ENCODE measurements around the gene KRT25. TPM values are rescaled to one million over a fixed set of nuclear protein-coding genes. Genes with fewer than 3 reads are reported as not detected.

KRT25 gene
- not detected in 3 replicates for total RNA-seq
- long read RNA-seq, result 0 reads

- H3K4me3 Mint-ChIP-seq (ENCODE audit: unreplicated experiment), result no peak within 1 kb of the TSS
- H3K36me3 Mint-ChIP-seq (ENCODE audit: low read depth), result peaks cover 3% of the 10 kb centered on the region
- TF ChIP-seq, protein P1, sequence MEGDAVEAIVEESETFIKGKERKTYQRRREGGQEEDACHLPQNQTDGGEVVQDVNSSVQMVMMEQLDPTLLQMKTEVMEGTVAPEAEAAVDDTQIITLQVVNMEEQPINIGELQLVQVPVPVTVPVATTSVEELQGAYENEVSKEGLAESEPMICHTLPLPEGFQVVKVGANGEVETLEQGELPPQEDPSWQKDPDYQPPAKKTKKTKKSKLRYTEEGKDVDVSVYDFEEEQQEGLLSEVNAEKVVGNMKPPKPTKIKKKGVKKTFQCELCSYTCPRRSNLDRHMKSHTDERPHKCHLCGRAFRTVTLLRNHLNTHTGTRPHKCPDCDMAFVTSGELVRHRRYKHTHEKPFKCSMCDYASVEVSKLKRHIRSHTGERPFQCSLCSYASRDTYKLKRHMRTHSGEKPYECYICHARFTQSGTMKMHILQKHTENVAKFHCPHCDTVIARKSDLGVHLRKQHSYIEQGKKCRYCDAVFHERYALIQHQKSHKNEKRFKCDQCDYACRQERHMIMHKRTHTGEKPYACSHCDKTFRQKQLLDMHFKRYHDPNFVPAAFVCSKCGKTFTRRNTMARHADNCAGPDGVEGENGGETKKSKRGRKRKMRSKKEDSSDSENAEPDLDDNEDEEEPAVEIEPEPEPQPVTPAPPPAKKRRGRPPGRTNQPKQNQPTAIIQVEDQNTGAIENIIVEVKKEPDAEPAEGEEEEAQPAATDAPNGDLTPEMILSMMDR (IDR thresholded peaks at IDR 0.05), result no peak
- H3K9me3 Mint-ChIP-seq (ENCODE audit: low read depth), result peaks cover 24% of the 10 kb centered on the region
- H3K27me3 Mint-ChIP-seq (ENCODE audit: low read depth), result peaks cover 34% of the 10 kb centered on the region
- no peak for DNase-seq (ENCODE audit: low spot score)
- H3K27ac Mint-ChIP-seq (ENCODE audit: unreplicated experiment), result no peak within 1 kb of the TSS
- H3K4me1 Mint-ChIP-seq (ENCODE audit: low read depth), result no peaks in the 10 kb centered on the region
Measured at GRCh38 chr17:40755231-40755630, at the start of gene KRT25. Gene KRT25, minus strand, starts transcription at chr17:40755331. Its CDS starts 60 bp downstream, at chr17:40755271.

GRCh38 chr17:40803617-40804082 is 48.5 kb upstream of the KRT25 start:
- Mint-ChIP-seq H3K4me1 (ENCODE audit: low read depth) (peaks cover 2% of the 10 kb centered on the region), H3K9me3 (ENCODE audit: low read depth) (no peaks in the 10 kb centered on the region), H3K27ac (ENCODE audit: unreplicated experiment) (no peak overlapping the region), H3K27me3 (ENCODE audit: low read depth) (peaks cover 39% of the 10 kb centered on the region), H3K4me3 (ENCODE audit: unreplicated experiment) (no peak overlapping the region), H3K36me3 (ENCODE audit: low read depth) (peaks cover 1% of the 10 kb centered on the region)
- DNase-seq (ENCODE audit: low spot score), result no peak
- TF ChIP-seq, protein P1 (IDR thresholded peaks at IDR 0.05), result peak; percentile 97

DNA sequence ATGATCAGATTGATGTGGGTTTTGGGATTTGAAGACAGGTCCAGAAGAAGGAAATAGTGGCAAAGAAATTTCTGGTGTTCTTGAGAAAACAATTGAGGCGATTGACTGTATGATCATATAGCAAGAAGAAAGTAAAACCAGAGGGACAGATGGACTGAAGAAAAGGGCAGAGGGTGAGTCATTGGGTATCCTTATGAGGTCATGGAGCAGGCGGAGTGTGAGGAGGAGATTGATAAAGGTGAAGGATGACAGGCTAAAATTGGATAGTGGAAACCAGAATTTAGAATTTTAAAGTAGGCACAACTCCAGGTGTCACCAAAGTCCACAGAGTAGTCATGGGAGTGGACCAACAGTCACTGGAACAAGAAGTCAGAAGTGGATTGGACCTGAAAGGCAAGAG is 46.0 kb upstream of the KRT25 start:
- TF ChIP-seq, protein P1 (IDR thresholded peaks at IDR 0.05), result no peak
- DNase-seq (ENCODE audit: low spot score), result no peak
- Mint-ChIP-seq H3K4me3 (ENCODE audit: unreplicated experiment) (no peak overlapping the region), H3K4me1 (ENCODE audit: low read depth) (peaks cover 2% of the 10 kb centered on the region), H3K9me3 (ENCODE audit: low read depth) (no peaks in the 10 kb centered on the region), H3K36me3 (ENCODE audit: low read depth) (peaks cover 1% of the 10 kb centered on the region), H3K27me3 (ENCODE audit: low read depth) (peaks cover 38% of the 10 kb centered on the region), H3K27ac (ENCODE audit: unreplicated experiment) (no peak overlapping the region)

DNA sequence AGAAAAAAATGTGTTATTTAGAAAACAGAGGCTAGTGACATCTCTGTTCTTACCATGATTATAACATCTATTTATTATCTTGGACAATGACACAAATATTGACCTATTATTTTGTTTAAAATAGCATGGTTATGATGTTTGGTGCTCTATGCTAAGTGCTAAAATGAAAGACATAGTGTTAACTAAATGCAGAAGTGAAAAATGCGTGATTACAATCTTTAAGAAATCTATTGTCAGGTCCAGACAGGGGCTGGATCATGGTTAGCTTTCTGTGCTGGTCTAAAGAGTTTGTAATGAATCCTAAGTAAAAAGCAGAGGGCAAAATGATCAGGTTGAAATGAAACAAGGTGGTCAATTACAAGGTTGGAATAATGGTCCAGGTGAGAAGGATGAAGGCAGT is 45.2 kb upstream of the KRT25 start:
- peaks cover 2% of the 10 kb centered on the region for H3K4me1 Mint-ChIP-seq (ENCODE audit: low read depth)
- DNase-seq (ENCODE audit: low spot score), result no peak
- no peak overlapping the region for H3K4me3 Mint-ChIP-seq (ENCODE audit: unreplicated experiment)
- no peaks in the 10 kb centered on the region for H3K36me3 Mint-ChIP-seq (ENCODE audit: low read depth)
- no peak overlapping the region for H3K27ac Mint-ChIP-seq (ENCODE audit: unreplicated experiment)
- TF ChIP-seq, protein P1 (IDR thresholded peaks at IDR 0.05), result no peak
- H3K9me3 Mint-ChIP-seq (ENCODE audit: low read depth), result no peaks in the 10 kb centered on the region
- peaks cover 39% of the 10 kb centered on the region for H3K27me3 Mint-ChIP-seq (ENCODE audit: low read depth)

DNA sequence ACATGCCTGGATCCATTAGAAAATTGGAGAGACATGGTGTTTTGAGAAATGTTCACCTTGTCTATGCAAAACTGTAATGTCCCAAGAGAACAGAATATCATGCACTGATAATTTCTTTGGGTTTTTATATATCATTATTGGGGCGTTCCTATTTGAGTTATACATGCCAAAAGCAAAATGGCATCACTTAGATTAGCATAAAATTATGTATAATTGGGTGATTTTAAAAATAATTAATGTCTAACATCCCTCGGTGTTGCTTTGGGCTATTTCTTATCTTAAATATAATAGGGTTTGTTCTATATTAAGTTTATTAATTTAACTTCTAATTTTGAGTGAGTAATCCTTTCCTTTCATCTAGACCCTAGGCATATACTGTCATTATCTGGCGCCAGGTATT is 44.7 kb upstream of the KRT25 start, which contains the start of gene KRT28:
KRT28 (minus strand) TSS at position 101 of the 400 bp plus-strand sequence; CDS start at position 35, 66 bp downstream.
- no peak within 1 kb of the TSS for H3K27ac Mint-ChIP-seq (ENCODE audit: unreplicated experiment)
- peaks cover 39% of the 10 kb centered on the region for H3K27me3 Mint-ChIP-seq (ENCODE audit: low read depth)
- no peak within 1 kb of the TSS for H3K4me3 Mint-ChIP-seq (ENCODE audit: unreplicated experiment)
- peaks cover 2% of the 10 kb centered on the region for H3K4me1 Mint-ChIP-seq (ENCODE audit: low read depth)
- TF ChIP-seq, protein P1 (IDR thresholded peaks at IDR 0.05), result no peak
- no peaks in the 10 kb centered on the region for H3K36me3 Mint-ChIP-seq (ENCODE audit: low read depth)
- DNase-seq (ENCODE audit: low spot score), result no peak
- no peaks in the 10 kb centered on the region for H3K9me3 Mint-ChIP-seq (ENCODE audit: low read depth)

Measured in chondrocyte (in vitro differentiated cells).